Osteoblast (primary cell): ENCODE measurements around the gene AGPAT4. TPM values are rescaled to one million over a fixed set of nuclear protein-coding genes. Genes with fewer than 3 reads are reported as not detected.
"Not testable (repeated sequence)": the region's sequence is repeated elsewhere in the genome, so short reads cannot be mapped to it uniquely, and the experiment has no call there.

Source experiments
- DNase-seq: peaks from one replicate; pipeline ENCODE4 v3.0.0; 2011; ENCODE audit warnings: low spot score, mixed read lengths; ENCODE audit not compliant: insufficient read length; ENCODE audit errors: missing footprints
- H2AFZ ChIP-seq: 2 replicates; pipeline ENCODE4 v1.6.0; 2011; ENCODE audit warnings: mild to moderate bottlenecking, low read length
- H3K27ac ChIP-seq: 2 replicates; pipeline ENCODE4 v1.5.1; 2011; ENCODE audit warnings: mild to moderate bottlenecking, low read depth, low read length, moderate library complexity
- H3K27me3 ChIP-seq: 2 replicates; pipeline ENCODE4 v1.6.0; 2012; ENCODE audit warnings: mild to moderate bottlenecking, control low read depth, inconsistent platforms, low read length, moderate library complexity; ENCODE audit not compliant: insufficient read depth
- H3K36me3 ChIP-seq: 2 replicates; pipeline ENCODE4 v1.5.1; 2011; ENCODE audit warnings: mild to moderate bottlenecking, low read length, control low read depth, moderate library complexity; ENCODE audit not compliant: insufficient read depth
- H3K4me1 ChIP-seq: 2 replicates; pipeline ENCODE4 v1.5.1; 2011; ENCODE audit warnings: mild to moderate bottlenecking, low read length, control low read depth, moderate library complexity; ENCODE audit not compliant: insufficient read depth
- H3K4me2 ChIP-seq: 2 replicates; pipeline ENCODE4 v1.6.0; 2011; ENCODE audit warnings: mild to moderate bottlenecking, low read length; ENCODE audit not compliant: insufficient read depth
- H3K4me3 ChIP-seq: fragments of 200-600 bp; sonication (generic); 3 replicates; pipeline ENCODE4 v1.5.1; 2012; ENCODE audit warnings: mild to moderate bottlenecking, low read length, inconsistent platforms; ENCODE audit not compliant: insufficient read depth
- H3K79me2 ChIP-seq: 2 replicates; pipeline ENCODE4 v1.6.0; 2012; ENCODE audit warnings: mild to moderate bottlenecking, low read length, control low read depth, inconsistent platforms; ENCODE audit not compliant: insufficient read depth
- H3K9me3 ChIP-seq: 2 replicates; pipeline ENCODE4 v1.5.1; 2011; ENCODE audit warnings: low read depth, low read length, control low read depth
- H4K20me1 ChIP-seq: 2 replicates; pipeline ENCODE4 v1.6.0; 2012; ENCODE audit warnings: mild to moderate bottlenecking, low read length, control low read depth; ENCODE audit not compliant: insufficient read depth
- CTCF ChIP-seq: IDR thresholded peaks from 2 replicates; pipeline ENCODE4 v1.5.1; 2011; ENCODE audit warnings: mild to moderate bottlenecking, low read depth, low read length, moderate library complexity; ENCODE audit errors: extremely low read depth
- total RNA-seq: library from RNA; depleted of rRNA; stranded (reverse); fragments of >200 nt; gene quantifications from 2 replicates; pipeline ENCODE4 v1.2.3, GENCODE V29; 2012

AGPAT4 gene
- total RNA-seq, 1 donor: 13.8 TPM

- H3K4me2 ChIP-seq: no peak overlapping the region
- DNase-seq: no peak
- H3K79me2 ChIP-seq: no peaks in the 10 kb centered on the region
- peaks cover 9% of the 10 kb centered on the region for H3K36me3 ChIP-seq
- no peaks in the 10 kb centered on the region for H4K20me1 ChIP-seq
- no peaks in the 10 kb centered on the region for H3K9me3 ChIP-seq
- no peak overlapping the region for H2AFZ ChIP-seq
- no peak overlapping the region for H3K4me3 ChIP-seq
- TF ChIP-seq CTCF: no peak
- no peaks in the 10 kb centered on the region for H3K27me3 ChIP-seq
- peaks cover 7% of the 10 kb centered on the region for H3K4me1 ChIP-seq
- H3K27ac ChIP-seq: no peak overlapping the region
These were observed 148.3 kb downstream of the AGPAT4 start for GRCh38 chr6:161125591-161125990.

- not testable (repeated sequence) for H3K4me3 ChIP-seq, H3K27me3 ChIP-seq, H2AFZ ChIP-seq, H3K9me3 ChIP-seq, H3K4me1 ChIP-seq, H4K20me1 ChIP-seq, H3K4me2 ChIP-seq, DNase-seq, H3K79me2 ChIP-seq, H3K27ac ChIP-seq
- peaks cover 13% of the 10 kb centered on the region for H3K36me3 ChIP-seq
These were observed 150.5 kb downstream of the AGPAT4 start for GRCh38 chr6:161123319-161123718.

GRCh38 chr6:161117942-161118341 lies 155.9 kb downstream of the AGPAT4 start:
- Histone ChIP-seq H2AFZ (no peak overlapping the region), H3K79me2 (no peaks in the 10 kb centered on the region), H4K20me1 (no peaks in the 10 kb centered on the region), H3K27ac (no peak overlapping the region), H3K4me1 (no peaks in the 10 kb centered on the region), H3K4me2 (no peak overlapping the region), H3K4me3 (no peak overlapping the region), H3K36me3 (peaks cover 54% of the 10 kb centered on the region), H3K9me3 (no peaks in the 10 kb centered on the region), H3K27me3 (no peaks in the 10 kb centered on the region)
- no peak for TF ChIP-seq CTCF
- DNase-seq: no peak

- TF ChIP-seq CTCF: no peak
- Histone ChIP-seq H4K20me1 (no peaks in the 10 kb centered on the region), H3K79me2 (no peaks in the 10 kb centered on the region)
These were observed 156.6 kb downstream of the AGPAT4 start for GRCh38 chr6:161117308-161117707.

More at GRCh38 chr6:161117308-161117707, 156.6 kb downstream of the AGPAT4 start:
- no peak for DNase-seq
- Histone ChIP-seq H3K36me3 (peaks cover 61% of the 10 kb centered on the region), H3K4me1 (no peaks in the 10 kb centered on the region), H3K4me3 (no peak overlapping the region), H3K4me2 (no peak overlapping the region), H3K9me3 (no peaks in the 10 kb centered on the region), H2AFZ (no peak overlapping the region), H3K27ac (no peak overlapping the region), H3K27me3 (no peaks in the 10 kb centered on the region)
